NOMO-1 treated with dmso at 0.1 percent for 144 hours (cell line): ENCODE data around the gene TYW1B.
"Not testable (repeated sequence)": the region's sequence is repeated elsewhere in the genome, so short reads cannot be mapped to it uniquely, and the experiment has no call there.

Experiments
- DNase-seq: peaks from one replicate; lab custom pipeline; 2025; ENCODE audit not compliant: unreplicated experiment; lab: John Stamatoyannopoulos, UW

TYW1B gene

DNA sequence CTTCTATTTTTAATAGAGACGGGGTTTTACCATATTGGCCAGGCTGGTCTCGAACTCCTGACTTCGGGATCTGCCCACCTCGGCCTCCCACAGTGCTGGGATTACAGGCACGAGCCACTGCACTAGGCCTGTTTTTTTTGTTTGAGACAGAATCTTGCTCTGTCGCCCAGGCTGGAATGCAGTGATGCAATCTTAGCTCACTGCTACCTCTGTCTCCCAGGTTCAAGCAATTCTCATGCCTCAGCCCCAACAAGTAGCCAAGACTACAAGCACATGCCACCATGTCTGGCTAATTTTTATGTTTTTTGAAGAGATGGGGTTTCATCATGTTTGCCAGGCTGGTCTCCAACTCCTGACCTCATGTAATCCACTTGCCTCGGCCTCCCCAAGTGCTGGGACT is 73.7 kb downstream of the TYW1B start:
- DNase-seq = no peak

DNA sequence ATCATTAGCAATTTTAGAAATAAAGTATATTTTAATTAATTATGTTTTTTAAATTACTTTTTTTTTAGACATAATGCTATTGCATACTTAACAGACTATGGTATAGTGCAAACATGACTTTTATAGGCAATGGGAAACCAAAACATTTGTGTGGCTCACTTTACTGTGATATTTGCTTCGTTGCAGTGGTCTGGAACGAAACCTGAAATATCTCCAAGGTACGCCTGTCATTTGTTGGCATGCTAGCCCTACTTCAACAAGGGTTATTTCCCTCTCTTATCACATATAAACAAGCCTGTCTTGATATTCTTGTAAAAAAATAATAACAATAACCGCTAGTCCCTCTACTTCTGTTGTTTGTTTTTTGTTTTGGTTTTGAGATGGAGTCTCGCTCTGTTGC is 74.2 kb downstream of the TYW1B start:
- no peak for DNase-seq

DNA sequence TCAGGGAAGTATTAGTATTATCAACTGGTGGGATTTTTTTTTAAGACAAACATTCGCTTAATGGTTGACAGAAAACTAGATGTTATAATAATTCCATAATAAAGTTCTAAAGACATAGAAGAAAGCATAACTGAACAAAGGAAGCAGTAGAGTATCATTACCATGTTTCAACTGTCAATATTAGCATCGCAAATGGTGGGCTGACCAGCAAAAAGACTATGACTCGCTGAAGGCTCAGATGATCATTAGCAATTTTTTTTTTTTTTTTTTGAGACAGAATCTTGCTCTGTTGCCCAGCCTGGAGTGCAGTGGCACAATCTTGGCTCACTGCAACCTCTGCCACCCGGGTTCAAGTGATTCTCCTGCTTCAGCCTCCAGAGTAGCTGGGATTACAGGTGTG is 74.8 kb downstream of the TYW1B start:
- DNase-seq = not testable (repeated sequence)

- no peak for DNase-seq
Observed at GRCh38 chr7:72751978-72752377, 76.0 kb downstream of the TYW1B start.

GRCh38 chr7:72751378-72751777 is 76.6 kb downstream of the TYW1B start:
- no peak for DNase-seq

DNA sequence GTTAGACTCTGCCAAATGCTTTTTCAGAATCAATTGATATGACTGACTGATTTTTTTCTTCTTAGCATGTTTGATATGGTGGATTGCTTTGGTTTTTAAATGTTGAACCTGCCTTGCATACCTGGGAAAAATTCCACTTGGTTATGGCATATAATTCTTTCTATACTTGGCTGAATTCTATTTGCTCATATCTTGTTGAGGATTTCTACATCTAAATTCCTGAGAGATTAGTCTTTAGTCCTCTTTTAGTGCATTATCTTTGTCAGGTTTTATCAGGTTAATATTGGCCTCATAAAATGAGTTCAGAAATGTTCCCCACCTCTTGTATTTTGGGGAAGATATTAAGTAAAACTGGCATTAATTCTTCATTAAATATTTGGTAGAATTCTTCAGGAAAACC is 79.4 kb downstream of the TYW1B start:
- not testable (repeated sequence) for DNase-seq

- DNase-seq = not testable (repeated sequence)
Observed at GRCh38 chr7:72744244-72744926, 83.6 kb downstream of the TYW1B start.

GRCh38 chr7:72743801-72744200 is 84.2 kb downstream of the TYW1B start:
- not testable (repeated sequence) for DNase-seq

GRCh38 chr7:72739716-72740115 is 88.3 kb downstream of the TYW1B start:
- DNase-seq = not testable (repeated sequence)

DNA sequence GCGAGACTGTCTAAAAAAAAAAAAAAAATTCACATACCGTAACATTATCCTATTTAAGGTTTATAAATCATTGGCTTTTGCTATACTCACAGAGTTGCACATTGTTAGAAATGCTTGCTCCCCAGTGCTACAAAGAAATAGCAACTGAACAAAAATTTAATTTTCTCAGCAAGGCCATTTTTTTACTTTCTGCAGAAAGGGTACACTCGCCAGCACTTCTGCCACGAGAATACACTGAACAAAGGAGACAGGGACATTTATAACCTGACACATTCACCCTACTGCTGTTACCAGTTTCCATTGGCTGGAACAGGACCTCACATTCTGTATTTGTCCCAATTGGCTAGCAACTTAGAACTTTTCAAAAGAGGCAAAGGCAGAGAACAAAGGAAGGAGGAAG is 92.1 kb downstream of the TYW1B start:
- DNase-seq = not testable (repeated sequence)

DNA sequence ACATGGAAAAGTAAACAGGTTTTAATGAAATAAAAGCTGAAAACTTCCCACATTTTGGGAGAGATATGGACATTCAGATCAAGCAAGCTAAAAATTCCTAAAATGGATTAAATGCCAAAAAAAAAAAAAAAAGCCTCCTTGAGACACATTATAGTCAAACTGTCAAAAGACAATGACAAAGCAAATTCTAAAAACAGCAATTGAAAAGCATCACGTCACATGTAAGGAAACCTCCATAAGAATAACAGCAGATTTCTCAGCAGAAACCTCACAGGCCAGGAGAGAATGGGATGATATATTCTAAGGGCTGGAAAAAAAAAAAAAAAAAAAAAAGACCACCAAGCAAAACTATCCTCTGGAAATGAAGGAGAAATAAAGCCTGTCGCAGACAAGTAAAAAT is 97.2 kb downstream of the TYW1B start:
- DNase-seq = not testable (repeated sequence)

DNA sequence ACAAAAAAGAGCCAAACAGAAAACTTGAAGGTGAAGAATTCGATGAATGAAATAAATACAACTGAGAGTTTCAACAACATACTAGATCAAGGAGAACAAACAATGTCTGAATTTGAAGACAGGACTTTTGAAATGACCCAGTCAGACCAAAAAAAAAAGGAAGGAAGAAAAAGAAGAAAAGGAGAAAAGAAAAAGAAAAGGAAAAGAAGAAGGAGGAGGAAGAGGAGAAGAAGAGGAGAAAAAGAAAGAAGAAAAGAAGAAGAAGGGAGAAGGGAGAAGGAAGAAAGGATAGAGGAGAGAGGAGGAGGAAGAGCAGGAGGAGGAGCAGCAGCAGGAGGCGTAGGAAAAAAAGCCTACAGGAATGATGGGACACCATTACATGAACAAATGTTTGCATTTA is 97.6 kb downstream of the TYW1B start:
- DNase-seq = not testable (repeated sequence)

DNA sequence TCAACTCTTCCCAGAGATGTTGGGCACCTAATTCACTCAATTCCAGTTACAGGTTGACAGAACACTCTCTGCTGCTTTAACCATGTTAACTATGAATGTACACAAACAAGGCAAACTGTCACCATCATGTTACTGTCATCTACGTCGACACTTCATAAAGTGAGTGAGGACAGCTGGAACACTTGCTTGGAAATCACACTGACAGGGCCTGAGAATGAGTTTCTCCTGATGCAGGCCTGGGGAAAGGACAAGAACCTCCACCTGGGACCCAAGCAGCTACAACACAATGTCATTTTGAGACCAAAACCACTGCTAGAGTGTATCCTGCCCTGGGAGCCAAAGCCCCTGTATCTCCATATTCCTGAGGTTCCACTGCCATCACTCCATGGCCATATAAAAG is 98.9 kb downstream of the TYW1B start:
- DNase-seq = not testable (repeated sequence)

GRCh38 chr7:72722694-72723093 is 105.3 kb downstream of the TYW1B start:
- not testable (repeated sequence) for DNase-seq

- not testable (repeated sequence) for DNase-seq
Observed at GRCh38 chr7:72720890-72721289, 107.1 kb downstream of the TYW1B start.

GRCh38 chr7:72717252-72717774 is 110.7 kb downstream of the TYW1B start:
- DNase-seq = not testable (repeated sequence)

- DNase-seq = not testable (repeated sequence)
Observed at GRCh38 chr7:72711927-72712326, 116.1 kb downstream of the TYW1B start.

DNA sequence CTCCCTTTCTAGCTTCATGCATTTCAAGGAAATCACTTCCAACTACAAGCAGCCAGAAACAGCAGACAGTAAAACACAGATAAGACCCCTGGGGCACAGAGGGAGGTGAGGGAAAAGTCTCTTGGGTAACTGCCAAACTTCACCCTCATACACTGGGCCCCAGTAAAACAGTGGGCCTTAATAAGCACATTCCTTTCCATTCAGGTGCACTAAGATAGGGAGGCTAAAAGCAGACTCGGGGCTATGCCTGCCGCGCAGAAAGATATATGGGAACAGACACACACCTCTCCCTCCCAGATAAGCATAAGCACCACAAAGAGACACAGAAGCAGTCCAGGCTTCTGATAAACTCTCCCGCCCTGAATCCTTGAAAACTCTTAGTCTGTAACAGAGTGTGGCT is 117.0 kb downstream of the TYW1B start:
- DNase-seq = no peak

GRCh38 chr7:72709909-72710308 is 118.1 kb downstream of the TYW1B start:
- DNase-seq = no peak

GRCh38 chr7:72708371-72709050 is 119.5 kb downstream of the TYW1B start:
- DNase-seq = not testable (repeated sequence)

DNA sequence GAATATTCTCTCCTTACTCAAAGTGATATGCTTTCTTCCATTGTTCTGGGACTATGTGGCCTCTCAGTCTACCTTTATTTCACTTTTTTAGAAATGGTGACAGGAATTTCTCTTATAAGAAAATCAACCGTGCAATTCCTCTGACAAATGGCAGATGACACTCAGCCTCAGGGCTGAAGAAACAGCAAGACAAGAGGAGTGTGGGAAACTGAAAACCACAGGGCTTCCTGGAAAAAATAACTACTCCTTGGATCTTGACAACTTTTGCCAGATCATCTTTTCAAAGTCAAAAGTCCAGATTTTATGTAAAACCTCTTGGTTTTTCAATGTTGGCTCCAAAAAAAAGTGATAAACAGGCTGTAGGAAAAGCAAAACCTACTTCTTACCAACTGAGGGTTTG is 121.5 kb downstream of the TYW1B start:
- DNase-seq = no peak

DNA sequence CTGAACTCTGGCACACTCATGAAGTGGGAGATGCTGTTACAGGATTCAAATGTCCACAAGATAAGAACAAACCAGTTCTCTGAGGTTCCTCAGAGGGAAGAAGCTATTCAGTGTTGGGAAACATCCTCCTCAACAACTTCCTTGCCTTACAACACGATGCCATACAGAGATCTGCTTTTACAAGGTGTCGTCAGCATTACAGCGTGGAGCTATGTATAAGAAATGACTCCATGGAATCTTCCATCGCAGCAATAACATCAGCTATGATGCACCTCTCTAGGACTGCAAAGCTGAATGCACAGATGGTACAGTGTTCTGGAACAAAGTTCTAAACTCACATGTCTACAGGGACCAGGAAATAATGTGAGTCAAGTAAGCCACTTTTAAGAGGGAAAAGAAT is 122.3 kb downstream of the TYW1B start:
- not testable (repeated sequence) for DNase-seq
